ENCODE data around the gene DNAJC7.

DNAJC7 gene

DNA sequence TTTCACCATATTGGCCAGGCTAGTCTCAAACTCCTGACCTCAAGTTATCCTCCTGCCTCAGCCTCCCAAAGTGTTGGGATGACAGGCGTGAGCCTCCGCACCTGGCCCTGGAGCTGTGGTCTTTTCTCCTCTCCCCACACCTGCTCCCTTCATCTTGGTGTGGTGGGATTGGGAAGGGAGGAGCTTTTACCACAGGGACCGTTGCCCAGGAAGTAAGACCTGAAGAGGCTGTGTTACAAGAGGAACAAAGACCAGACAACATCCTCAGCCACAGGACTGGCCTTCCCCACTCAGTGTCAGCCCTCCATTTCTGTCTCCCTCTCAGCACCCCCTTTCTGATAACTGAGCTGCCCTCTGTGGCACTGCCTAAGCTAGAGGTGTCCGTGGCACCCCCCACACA, 42.6 kb upstream of the DNAJC7 start:
- TF ChIP-seq ESRRG (CRISPR knock-in tag; IDR thresholded peaks at IDR 0.05) (no peak), ZNF70 (CRISPR knock-in tag; IDR thresholded peaks at IDR 0.05) (no peak), ISL1 (CRISPR knock-in tag; IDR thresholded peaks at IDR 0.05) (no peak), ZNF565 (CRISPR knock-in tag; conservative IDR thresholded peaks at IDR 0.05; ENCODE audit: low read depth) (no peak), ZC3H10 (CRISPR knock-in tag; IDR thresholded peaks at IDR 0.05) (no peak), TCF4 (CRISPR knock-in tag; IDR thresholded peaks at IDR 0.05; ENCODE audit: borderline replicate concordance) (no peak), RARB (CRISPR knock-in tag; IDR thresholded peaks at IDR 0.05) (no peak)
- TF ChIP-seq, protein P1, sequence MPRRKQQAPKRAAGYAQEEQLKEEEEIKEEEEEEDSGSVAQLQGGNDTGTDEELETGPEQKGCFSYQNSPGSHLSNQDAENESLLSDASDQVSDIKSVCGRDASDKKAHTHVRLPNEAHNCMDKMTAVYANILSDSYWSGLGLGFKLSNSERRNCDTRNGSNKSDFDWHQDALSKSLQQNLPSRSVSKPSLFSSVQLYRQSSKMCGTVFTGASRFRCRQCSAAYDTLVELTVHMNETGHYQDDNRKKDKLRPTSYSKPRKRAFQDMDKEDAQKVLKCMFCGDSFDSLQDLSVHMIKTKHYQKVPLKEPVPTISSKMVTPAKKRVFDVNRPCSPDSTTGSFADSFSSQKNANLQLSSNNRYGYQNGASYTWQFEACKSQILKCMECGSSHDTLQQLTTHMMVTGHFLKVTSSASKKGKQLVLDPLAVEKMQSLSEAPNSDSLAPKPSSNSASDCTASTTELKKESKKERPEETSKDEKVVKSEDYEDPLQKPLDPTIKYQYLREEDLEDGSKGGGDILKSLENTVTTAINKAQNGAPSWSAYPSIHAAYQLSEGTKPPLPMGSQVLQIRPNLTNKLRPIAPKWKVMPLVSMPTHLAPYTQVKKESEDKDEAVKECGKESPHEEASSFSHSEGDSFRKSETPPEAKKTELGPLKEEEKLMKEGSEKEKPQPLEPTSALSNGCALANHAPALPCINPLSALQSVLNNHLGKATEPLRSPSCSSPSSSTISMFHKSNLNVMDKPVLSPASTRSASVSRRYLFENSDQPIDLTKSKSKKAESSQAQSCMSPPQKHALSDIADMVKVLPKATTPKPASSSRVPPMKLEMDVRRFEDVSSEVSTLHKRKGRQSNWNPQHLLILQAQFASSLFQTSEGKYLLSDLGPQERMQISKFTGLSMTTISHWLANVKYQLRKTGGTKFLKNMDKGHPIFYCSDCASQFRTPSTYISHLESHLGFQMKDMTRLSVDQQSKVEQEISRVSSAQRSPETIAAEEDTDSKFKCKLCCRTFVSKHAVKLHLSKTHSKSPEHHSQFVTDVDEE (CRISPR knock-in tag; IDR thresholded peaks at IDR 0.05) = no peak
- TF ChIP-seq, protein P2, sequence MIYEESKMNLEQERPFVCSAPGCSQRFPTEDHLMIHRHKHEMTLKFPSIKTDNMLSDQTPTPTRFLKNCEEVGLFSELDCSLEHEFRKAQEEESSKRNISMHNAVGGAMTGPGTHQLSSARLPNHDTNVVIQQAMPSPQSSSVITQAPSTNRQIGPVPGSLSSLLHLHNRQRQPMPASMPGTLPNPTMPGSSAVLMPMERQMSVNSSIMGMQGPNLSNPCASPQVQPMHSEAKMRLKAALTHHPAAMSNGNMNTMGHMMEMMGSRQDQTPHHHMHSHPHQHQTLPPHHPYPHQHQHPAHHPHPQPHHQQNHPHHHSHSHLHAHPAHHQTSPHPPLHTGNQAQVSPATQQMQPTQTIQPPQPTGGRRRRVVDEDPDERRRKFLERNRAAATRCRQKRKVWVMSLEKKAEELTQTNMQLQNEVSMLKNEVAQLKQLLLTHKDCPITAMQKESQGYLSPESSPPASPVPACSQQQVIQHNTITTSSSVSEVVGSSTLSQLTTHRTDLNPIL (CRISPR knock-in tag; IDR thresholded peaks at IDR 0.05; ENCODE audit: low read depth) = no peak
- no peak for ATAC-seq

DNA sequence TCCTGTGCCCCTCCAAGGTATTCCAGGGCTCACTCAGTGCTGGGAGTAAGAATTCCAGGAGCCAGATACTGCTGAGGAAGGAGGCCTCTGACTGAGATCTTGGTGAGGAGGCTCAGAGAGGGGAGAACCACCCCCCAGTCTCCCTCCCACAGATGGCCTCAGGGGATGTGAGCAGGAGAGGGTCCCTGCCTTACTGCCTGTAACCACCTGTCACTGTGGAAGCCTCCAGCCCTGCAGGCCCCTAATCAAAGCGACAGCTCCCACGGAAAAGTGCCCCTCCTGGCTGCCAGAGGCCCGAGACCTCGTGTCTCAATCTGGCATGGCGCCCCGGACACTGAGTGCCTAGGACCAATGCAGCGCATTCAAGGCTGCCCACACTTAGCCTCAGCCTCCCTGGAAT, 40.8 kb upstream of the DNAJC7 start:
- no peak for ATAC-seq
- TF ChIP-seq ZFP3 (CRISPR knock-in tag; IDR thresholded peaks at IDR 0.05) (no peak), ZFP30 (CRISPR knock-in tag; IDR thresholded peaks at IDR 0.05) (no peak), PPARA (CRISPR knock-in tag; IDR thresholded peaks at IDR 0.05; ENCODE audit: borderline replicate concordance) (no peak), ARNTL (CRISPR knock-in tag; IDR thresholded peaks at IDR 0.05; ENCODE audit: borderline replicate concordance, low read depth) (no peak), ZNF70 (CRISPR knock-in tag; IDR thresholded peaks at IDR 0.05) (no peak), ZNF8 (CRISPR knock-in tag; IDR thresholded peaks at IDR 0.05) (no peak), ZNF565 (CRISPR knock-in tag; conservative IDR thresholded peaks at IDR 0.05; ENCODE audit: low read depth) (no peak), SNAI2 (CRISPR knock-in tag; IDR thresholded peaks at IDR 0.05) (no peak), ZC3H10 (CRISPR knock-in tag; IDR thresholded peaks at IDR 0.05) (no peak), CSDC2 (CRISPR knock-in tag; IDR thresholded peaks at IDR 0.05) (no peak), OSR1 (CRISPR knock-in tag; IDR thresholded peaks at IDR 0.05) (no peak), TOX (CRISPR knock-in tag; IDR thresholded peaks at IDR 0.05; ENCODE audit: borderline replicate concordance) (no peak)
- TF ChIP-seq, protein P3, sequence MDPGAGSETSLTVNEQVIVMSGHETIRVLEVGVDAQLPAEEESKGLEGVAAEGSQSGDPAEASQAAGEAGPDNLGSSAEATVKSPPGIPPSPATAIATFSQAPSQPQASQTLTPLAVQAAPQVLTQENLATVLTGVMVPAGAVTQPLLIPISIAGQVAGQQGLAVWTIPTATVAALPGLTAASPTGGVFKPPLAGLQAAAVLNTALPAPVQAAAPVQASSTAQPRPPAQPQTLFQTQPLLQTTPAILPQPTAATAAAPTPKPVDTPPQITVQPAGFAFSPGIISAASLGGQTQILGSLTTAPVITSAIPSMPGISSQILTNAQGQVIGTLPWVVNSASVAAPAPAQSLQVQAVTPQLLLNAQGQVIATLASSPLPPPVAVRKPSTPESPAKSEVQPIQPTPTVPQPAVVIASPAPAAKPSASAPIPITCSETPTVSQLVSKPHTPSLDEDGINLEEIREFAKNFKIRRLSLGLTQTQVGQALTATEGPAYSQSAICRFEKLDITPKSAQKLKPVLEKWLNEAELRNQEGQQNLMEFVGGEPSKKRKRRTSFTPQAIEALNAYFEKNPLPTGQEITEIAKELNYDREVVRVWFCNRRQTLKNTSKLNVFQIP (CRISPR knock-in tag; IDR thresholded peaks at IDR 0.05; ENCODE audit: borderline replicate concordance, low read depth) = no peak
- TF ChIP-seq, protein P2 (CRISPR knock-in tag; IDR thresholded peaks at IDR 0.05; ENCODE audit: low read depth) = no peak
- TF ChIP-seq, protein P1 (CRISPR knock-in tag; IDR thresholded peaks at IDR 0.05) = no peak

DNA sequence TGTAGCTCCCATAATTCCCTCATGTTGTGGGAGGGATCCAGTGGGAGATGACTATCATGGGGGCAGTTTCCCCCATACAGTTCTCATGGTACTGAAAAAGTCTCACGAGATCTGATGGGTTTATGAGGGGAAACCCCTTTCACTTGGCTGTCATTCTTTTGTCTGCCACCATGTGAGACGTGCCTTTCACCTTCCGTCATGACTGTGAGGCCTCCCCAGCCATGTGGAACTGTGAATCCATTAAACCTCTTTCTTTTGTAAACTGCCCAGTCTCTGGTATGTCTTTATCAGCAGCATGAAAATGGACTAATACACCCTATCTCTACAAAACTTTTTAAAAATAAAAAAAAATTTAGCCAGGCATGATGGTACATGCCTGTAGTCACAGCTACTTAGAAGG, 39.4 kb upstream of the DNAJC7 start:
- no peak for ATAC-seq
- TF ChIP-seq, protein P2 (CRISPR knock-in tag; IDR thresholded peaks at IDR 0.05; ENCODE audit: low read depth) = no peak
- no peak for TF ChIP-seq SNAI2 (CRISPR knock-in tag; IDR thresholded peaks at IDR 0.05)
- no peak for TF ChIP-seq OSR1 (CRISPR knock-in tag; IDR thresholded peaks at IDR 0.05)
- TF ChIP-seq ZNF565 (CRISPR knock-in tag; conservative IDR thresholded peaks at IDR 0.05; ENCODE audit: low read depth) = no peak
- TF ChIP-seq ZFP3 (CRISPR knock-in tag; IDR thresholded peaks at IDR 0.05) = no peak
- TF ChIP-seq ARNTL (CRISPR knock-in tag; IDR thresholded peaks at IDR 0.05; ENCODE audit: borderline replicate concordance, low read depth) = no peak
- TF ChIP-seq ESRRG (CRISPR knock-in tag; IDR thresholded peaks at IDR 0.05) = no peak
- TF ChIP-seq, protein P1 (CRISPR knock-in tag; IDR thresholded peaks at IDR 0.05) = no peak
- no peak for TF ChIP-seq PPARA (CRISPR knock-in tag; IDR thresholded peaks at IDR 0.05; ENCODE audit: borderline replicate concordance)
- TF ChIP-seq TOX (CRISPR knock-in tag; IDR thresholded peaks at IDR 0.05; ENCODE audit: borderline replicate concordance) = no peak
- TF ChIP-seq, protein P4, sequence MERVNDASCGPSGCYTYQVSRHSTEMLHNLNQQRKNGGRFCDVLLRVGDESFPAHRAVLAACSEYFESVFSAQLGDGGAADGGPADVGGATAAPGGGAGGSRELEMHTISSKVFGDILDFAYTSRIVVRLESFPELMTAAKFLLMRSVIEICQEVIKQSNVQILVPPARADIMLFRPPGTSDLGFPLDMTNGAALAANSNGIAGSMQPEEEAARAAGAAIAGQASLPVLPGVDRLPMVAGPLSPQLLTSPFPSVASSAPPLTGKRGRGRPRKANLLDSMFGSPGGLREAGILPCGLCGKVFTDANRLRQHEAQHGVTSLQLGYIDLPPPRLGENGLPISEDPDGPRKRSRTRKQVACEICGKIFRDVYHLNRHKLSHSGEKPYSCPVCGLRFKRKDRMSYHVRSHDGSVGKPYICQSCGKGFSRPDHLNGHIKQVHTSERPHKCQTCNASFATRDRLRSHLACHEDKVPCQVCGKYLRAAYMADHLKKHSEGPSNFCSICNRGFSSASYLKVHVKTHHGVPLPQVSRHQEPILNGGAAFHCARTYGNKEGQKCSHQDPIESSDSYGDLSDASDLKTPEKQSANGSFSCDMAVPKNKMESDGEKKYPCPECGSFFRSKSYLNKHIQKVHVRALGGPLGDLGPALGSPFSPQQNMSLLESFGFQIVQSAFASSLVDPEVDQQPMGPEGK (CRISPR knock-in tag; IDR thresholded peaks at IDR 0.05; ENCODE audit: borderline replicate concordance) = no peak

Data from SK-N-SH treated with all-trans-retinoic acid at 6 μM for 48 hours (cell line).